PC-9 (cell line): ENCODE results near the gene SLC4A4.

Experiments used
- CTCF ChIP-seq: fragments of 200-600 bp; sonication (generic); conservative IDR thresholded peaks from 2 replicates; pipeline ENCODE4 v1.6.1; 2017; ENCODE audit warnings: mixed run types, antibody characterized with exemption, mild to moderate bottlenecking, moderate library complexity
- EZH2 ChIP-seq: fragments of 200-600 bp; sonication (generic); IDR thresholded peaks from 2 replicates; pipeline ENCODE4 v1.8.0; 2017; ENCODE audit warnings: antibody characterized with exemption, low read depth

GRCh38 chr4:71366766-71367165 lies 27.9 kb downstream of the SLC4A4 start:
- TF ChIP-seq CTCF (no peak), EZH2 (no peak)
